Stimulated activated CD4-positive, alpha-beta T cell treated with anti-CD3 and anti-CD28 coated beads, Interleukin-1b, Interleukin-23, amount 100 ng/mL, for 24 hours (primary cell): ENCODE data around the gene CSF1R.
"Not testable (repeated sequence)": the region's sequence is repeated elsewhere in the genome, so short reads cannot be mapped to it uniquely, and the experiment has no call there.

Source experiments
- DNase-seq, 4 experiments: peaks; one replicate each; pipeline ENCODE4 v3.0.0-alpha.2; 2020; ENCODE audit warnings: low read depth in 4 of 4, low spot score in 1 of 4

The CSF1R gene

DNA sequence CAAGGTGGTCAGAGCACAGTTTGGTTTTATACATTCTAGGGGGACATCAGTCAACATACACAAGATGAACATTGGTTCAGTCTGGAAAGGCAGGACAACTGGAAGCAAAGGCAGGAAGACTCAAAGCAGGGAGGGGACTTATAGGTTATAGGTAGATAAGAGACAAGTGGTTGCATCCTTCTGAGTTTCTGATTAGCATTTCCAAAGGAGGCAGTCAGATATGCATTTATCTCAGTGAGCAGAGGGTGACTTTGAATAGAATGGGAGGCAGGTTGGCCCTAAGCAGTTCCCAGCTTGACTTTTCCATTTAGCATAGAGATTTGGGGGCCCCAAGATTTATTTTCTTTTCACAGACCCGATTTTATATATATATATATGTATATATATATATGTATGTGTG, 58.3 kb downstream of the CSF1R start:
- DNase-seq = not testable (repeated sequence)

DNA sequence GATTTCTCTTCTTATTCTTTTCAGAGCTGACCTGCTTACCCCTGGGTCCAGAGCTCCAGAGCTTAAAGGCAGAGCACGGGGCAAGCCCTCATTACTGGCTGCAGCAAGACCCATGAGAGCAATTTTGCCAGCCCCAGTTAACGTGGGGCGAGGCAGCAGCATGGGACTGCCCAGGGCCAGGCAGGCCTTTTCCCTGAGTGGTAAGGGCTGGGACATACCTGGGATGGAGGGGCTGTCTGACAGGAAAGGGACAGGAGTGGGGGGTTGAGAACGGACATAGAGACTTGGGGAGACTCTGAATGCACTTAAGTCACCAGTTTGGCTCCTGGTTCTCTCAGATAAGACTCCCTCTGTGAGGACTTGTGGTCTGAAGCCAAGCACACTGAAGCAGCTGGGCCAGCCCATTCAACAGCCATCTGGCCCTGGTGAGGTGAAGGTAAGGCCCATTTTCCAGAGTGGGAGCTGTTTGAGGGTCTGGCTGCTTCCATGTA, 59.6 kb downstream of the CSF1R start:
- DNase-seq = no peak

DNA sequence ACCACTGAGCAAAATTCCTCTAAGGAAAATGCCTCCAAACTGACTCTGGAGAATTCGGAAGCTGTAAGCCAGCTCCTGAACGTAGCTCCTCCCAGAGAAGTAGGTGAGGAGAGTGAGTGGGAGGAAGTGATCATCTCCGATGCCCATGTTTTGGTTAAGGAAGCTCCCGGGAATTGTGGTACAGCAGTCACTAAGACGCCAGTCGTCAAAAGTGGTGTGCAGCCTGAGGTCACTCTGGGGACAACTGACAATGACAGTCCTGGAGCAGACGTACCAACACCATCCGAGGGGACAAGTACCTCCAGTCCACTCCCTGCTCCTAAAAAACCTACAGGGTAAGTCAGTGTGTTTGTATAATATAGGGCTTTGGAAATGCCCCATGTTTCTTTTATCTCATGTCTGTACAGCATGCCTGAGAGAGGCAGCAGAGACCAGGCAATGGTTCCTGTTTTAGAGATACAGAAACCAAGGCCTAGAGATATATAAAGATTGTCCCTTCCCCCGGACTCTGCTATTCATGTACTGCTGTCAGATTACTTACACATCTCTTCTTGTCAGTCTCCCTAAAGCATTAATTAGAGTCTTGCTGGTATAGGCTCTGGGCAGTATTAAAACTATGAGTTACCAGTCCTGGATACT, 61.9 kb downstream of the CSF1R start:
- no peak for DNase-seq

DNA sequence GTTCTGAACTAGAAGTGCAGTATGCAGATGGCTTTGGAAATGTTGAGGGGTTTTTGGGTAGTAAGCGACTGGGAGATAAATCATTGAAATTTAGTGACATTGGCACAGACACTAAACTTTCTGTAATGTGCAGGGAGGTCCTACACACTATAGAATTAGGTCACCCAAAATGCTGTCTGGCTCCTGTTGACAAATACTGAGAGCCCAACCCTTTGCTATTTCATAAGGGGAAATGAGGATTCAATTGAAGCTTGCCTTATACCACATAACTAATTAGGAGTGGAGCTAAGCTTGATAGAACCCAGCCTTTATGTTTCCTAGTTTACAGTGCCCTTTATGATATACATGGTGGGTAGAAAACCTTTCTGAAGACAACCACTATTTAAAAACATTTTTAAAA, 63.2 kb downstream of the CSF1R start:
- DNase-seq = no peak

DNA sequence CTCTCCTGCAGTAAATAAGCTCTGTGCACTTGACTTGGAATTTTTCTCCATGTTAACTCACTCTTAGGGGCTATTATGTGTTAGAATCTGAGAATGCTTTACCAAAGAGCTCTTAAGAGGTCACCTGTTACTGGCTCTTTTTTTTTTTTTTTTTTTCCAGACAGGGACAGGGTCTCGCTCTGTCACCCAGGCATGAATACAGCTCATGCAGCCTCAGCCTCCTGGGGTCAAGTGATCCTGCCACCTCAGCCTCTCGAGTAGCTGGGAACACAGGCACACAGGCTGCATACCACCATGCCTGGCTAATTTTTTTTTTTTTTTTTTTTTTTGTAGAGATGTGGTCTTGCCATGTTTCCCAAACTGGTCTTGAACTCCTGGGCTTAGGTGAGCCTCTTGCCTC, 63.7 kb downstream of the CSF1R start:
- no peak for DNase-seq

DNA sequence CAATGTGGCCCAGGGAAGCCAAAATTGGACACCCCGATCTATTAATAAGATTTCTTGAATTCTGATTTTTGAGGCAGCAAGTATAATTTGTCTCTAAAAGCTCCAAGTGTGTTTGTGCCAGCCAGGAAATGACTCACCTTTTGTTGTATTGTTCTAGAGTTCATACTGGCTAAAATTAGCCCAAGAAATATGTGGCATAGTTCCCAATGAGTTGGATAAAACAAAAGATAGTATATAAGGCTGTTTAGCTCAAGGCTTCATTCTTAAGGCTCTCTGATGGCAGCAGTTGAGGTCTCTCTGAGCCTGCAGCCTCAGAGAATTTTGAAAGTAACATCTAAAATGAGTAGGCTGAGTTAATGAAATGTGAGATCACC, 64.2 kb downstream of the CSF1R start:
- no peak for DNase-seq

DNA sequence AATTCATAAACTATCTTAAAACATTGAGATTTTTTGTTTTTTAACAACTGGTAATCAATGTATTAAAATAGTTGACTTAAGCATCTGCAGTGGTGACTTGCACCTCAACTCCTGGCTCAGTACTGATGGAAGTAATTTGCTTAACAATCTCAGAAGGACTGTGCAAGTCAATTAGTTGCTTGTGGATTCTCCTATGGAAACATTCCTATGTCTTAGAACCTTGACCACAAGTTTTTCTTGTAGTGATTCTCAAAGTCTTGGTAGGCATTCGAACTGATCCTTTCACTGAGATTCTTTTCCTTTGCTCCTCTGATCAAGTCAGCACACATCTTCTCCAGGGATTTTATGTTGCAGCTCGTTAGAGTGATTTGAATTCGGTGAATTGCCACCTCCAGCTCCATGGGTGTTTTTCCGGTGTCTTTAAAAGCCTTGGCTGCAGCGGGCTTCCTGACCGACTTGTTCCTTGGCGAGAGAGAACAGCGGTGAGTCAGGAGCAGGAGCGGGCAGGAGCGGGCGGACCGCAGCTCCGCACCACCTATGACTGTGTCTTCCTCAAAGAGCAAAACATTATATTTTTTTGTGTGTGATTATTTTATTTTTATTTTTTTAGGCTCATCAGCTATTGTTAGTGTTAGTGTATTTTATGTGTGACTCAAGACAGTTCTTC, 64.7 kb downstream of the CSF1R start:
- no peak for DNase-seq

DNA sequence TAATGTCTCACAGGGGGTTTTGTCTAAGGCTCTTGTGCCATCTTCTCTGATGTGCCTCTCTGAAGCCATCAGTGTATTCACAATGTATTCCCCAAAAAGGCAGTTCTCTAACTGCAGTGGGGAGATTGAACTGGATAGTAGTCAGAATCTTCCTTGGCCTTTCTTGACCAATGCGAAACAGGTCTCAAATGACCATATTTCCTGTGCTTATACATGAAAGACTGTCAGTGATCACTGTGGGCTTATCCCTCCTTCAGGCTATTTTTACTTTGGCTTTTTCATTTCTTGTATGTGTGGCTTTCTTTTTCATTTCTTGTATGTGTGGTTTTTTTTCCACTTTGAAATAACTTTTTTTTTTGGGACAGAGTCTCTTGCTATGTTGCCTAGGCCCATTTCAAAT, 66.1 kb downstream of the CSF1R start:
- no peak for DNase-seq

DNA sequence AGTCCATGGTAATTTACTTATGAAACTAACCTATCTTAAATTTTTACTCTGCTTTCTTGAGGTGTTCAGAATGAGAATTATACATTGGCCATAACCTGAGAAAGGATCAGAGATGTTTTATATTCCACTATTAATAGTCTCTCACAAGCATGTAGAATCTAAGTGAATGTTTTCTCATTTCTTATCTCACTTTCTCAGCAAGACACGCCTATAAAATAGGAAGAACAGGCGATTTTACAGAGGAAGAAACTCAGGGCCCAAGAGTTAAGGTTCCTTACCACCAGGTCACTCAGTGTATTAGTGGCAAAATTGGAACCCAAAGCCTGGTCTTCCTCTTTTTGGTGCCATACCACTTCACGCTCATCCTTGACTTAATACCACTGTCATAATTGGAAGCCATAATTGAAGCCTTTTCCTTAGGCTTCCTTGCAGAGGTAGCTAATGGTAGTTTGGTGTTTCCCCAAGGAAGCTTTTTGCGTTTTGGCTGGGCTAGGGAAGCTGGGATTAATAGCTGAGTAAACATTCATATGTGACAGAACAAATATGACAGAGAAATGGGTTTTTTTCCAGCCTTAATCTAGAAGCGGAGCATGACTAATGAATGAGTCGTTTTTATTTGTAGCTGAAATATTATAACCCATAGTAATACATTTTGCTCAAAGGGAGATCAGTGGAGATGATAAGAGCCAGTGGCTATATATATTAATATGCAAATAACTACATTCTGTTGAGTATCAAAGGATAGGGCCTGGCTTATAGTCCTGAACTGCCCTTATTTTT, 68.9 kb downstream of the CSF1R start:
- DNase-seq = no peak

DNA sequence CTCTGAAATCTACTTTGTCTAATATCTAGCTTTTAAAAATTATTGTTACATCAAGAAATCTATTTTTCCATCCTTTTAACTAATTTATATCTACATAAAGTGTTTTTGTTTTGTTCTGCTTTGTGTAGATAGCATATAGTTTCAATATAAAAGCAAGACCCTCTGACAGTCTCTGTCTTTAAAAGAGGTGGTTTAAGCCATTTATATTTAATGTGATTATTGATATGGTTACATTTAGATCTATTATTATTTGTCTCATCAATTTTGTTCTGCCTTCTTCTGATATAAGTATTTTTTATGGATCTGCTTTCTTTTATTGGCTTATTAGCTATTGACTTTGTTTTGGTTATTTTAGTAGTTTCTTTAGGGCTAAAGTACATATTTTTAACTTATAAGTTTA, 69.8 kb downstream of the CSF1R start:
- DNase-seq = no peak

DNA sequence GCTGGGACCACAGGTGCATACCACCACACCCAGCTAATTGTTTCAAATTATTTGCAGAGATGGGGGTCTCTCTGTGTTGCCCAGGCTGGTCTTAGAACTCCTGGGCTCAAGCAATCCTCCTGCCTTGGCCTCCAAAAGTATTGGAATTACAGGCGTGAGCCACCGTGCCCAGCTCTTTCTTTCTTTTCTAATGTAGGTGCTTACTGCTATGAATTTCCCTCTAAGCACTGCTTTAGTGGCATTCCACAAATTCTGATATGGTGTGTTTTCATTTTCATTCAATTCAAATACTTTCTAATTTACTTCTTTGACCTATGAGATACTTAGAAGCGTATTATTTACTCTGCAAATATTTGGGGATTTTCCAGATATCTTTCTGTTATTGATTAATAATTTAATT, 70.9 kb downstream of the CSF1R start:
- DNase-seq = no peak

DNA sequence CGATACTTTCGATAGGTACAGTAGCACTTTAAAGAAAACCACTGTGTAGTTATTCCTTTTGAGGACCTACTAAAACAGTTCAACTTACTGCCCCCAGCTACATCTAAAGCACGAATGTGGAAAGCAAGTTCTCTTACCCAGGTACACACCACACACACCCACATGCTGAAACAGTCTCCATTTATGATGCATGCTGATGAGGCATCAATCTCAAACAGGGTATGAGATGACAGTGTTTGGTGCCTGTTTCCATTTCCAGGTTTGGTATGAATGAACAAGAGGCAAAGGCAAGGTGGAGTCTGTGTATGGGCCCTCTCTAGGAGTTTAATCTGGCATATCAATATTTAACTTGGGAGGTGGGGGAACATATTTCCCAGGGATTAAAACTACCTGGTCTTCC, 71.9 kb downstream of the CSF1R start:
- DNase-seq = no peak

DNA sequence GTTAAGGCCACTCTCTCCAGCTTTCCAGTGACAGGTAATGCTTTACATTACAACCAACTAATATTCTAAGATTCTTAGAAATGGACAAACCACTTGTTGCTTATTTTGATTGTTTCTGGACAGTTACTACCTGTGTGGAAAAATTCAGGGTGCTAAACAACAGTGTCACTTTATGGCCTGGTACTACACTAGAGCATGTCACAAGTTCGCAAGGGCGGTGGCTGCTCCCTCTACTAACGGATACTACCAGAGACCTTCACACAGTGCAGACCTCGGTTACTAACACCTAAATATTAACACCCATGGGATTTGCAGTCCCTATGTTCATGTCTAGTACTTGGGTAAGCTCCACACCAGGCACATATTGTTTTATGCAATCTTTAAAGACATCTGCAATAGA, 72.4 kb downstream of the CSF1R start:
- DNase-seq = no peak

DNA sequence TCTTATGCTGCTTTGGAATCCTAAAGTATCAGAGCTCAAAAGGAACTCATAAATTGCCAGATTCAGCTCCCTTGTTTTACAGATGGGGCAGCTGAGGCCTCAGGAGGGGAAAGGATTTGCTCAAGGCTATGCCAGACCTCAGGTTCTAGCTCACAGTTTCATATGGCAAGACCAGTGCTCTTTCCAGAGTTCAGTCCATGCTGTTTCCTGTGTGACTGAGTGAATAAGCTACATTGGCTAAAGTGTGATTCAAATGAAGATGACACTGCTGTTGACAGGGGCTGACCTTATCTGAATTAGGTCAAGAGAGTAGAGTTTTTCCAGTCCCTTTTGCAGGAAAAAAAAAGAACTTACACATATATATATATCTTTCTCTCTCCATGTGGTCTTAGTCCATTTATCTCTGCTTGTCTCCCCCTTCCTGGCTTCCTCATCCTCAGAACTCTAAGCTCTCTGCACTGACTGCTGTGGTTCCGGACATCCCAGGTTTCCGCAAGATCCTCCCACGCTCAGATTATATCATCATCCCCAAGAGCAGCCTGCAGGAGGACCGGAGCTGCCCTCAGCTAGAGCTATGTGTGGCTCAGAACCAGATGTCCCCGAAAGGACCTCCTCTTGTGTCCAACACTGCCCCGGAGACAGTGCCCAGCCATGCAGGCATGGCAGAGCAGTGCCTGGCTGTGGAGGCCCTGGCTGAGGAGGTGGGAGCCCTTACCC, 76.5 kb downstream of the CSF1R start:
- no peak for DNase-seq

DNA sequence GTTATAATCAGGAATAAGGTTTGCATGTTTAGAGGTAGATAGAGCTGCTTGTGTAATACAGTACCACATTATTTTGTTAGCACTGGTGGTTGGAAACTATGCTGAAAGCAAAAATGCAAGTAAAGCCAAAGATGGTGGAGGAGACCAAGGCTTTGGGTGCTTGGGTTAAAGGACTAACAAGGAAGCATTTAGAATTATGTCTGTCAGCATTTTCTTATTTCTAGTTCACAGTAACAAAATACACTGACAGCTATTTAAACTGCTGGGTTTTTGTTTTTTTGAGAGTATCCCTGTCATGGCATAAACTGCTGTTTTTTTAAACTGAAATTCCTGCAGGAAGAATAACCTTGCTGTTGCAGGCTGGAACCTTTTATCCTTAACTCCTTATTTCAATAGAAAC, 79.3 kb downstream of the CSF1R start:
- no peak for DNase-seq

DNA sequence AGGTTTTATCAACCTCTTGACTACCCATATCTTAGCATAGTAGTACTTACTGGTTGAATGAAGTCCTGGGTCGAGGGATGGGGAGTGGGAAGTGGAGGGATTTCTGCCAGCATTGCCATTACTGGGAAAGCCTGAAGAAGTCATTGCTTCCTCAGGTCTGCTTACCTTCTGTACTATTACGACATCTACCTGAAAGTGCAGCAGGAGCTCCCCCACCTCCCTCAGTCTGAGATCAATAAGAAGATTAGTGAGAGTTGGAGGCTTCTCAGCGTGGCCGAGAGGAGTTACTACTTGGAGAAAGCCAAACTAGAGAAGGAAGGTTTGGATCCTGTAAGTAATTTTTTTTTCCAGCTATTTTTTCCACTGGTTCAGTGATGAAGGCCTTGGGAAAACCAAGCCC, 80.0 kb downstream of the CSF1R start:
- no peak for DNase-seq
